HG03442 (cell line): ENCODE results near the gene PTGER1.
"Not testable (repeated sequence)": the region's sequence is repeated elsewhere in the genome, so short reads cannot be mapped to it uniquely, and the experiment has no call there.

ENCODE experiments used
- ATAC-seq: cut with Tn5 transposase; IDR thresholded peaks from one replicate; pipeline ENCODE4 v1.9.1; 2021; ENCODE audit warnings: mild to moderate bottlenecking, moderate library complexity; ENCODE audit not compliant: unreplicated experiment

PTGER1 gene

DNA sequence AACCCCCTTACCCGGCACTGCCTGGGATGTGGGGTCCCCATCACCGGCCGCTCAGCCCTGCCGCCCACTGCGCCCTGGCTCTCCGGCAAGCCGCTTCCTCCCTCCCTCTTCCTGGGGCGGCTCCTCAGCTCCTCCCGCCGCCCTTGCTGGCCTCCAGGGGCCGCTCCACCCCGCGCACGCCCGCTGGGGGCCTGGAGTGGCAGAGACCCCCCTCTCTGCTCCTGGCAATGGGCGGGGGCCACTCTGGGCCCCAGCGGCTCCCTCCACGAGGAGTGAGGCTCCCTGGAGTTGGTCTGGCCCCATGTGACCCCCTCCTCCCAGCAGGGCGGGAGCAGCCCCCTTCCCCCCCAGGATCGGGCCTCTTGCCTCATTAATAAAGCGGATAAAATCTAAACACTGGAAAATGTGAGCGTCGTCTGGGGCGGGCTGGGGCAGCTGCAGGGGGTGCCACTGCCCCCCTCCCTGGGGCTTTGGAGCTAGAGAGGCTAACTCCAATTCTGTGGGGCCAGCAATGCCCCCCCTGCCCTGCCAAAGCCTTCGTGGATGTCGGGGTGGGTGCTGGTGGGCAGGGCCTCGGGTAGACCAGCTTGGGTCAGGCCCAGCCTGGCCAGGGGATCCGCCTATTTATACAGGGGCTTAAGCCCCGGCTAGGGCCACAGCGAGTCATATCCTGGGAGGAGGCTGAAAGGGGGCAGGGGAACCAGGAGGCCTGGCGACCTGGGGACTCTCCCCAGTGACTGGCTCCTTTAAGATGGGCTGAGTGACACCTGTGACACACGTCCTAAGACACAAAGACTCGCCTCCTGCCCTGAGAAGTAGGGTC lies at the start of gene PTGER1:
Gene PTGER1 (minus strand): TSS at position 104 of the 823 bp plus-strand sequence. CDS start 1,034 bp downstream, outside the sequence.
- ATAC-seq: no peak

DNA sequence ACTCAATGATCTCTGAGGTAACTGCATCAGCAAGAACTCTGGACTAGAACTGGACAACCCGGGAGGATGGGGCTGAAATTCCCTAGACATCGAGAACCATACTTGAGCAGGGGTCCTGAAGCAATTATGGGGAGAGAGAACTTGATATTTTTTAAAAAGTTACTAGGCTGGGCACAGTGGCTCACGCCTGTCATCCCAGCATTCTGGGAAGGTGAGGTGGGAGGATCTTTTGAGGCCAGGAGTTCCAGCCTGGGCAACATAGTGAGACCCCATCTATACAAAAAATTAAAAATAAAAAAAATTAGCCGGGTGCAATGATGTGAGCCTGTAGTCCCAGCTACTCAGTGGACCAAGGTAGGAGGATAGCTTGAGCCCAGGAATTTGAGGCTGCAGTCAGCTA lies 45.4 kb upstream of the PTGER1 start:
- no peak for ATAC-seq

DNA sequence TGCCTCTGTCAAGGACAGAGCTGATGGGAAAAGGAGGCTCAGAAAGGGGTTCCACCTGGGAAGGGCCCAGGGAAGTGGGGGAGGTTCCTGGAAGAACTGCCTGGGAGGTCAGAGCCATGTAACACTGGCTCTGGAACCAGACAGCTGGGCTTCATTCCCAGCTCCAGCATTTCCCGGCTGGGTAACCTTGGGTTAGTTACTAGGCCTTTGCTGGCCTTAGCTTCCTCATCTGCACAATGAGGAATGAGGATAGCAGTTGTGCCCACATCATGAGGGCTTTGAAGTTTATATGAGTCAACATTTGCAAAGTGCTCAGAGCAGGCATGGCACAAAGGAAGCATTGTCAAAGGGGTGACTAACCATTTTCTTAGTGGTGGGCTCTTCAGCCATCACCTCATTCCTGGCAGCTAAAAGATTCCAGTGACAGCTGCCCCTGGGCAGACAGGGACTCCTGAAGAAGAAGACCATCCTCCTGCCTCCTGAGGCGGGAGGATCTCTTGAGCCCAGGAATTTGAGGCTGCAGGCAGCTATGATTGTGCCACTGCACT lies 44.8 kb upstream of the PTGER1 start:
- ATAC-seq: no peak

GRCh38 chr19:14519245-14519859 lies 44.2 kb upstream of the PTGER1 start:
- no peak for ATAC-seq

GRCh38 chr19:14517840-14518505 lies 42.8 kb upstream of the PTGER1 start, which contains the start of gene DNAJB1:
DNAJB1 (minus strand) TSS chr19:14518397; CDS start chr19:14518349, 48 bp downstream.
- peak; percentile 51 for ATAC-seq

DNA sequence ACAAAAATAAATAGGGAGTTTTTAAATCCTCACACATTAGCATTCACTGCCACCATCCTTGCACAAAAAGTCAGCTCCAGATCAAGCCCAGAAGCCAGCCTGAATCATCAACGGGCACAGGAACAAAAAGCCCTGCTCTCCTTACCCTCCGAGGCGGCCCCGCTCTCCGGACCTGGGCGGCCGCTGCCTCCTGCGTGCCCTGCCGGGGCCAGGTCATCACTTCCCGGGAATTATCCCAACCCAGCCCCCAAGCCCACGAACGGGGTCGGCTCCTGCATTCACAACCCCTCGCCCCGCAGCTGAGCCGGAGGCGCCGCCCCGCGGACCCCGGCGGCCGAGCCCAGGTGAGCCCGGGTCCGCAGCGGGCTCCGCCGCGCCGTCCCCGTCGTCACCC lies 42.3 kb upstream of the PTGER1 start:
- ATAC-seq: no peak

GRCh38 chr19:14516746-14517438 lies 41.7 kb upstream of the PTGER1 start:
- no peak for ATAC-seq

DNA sequence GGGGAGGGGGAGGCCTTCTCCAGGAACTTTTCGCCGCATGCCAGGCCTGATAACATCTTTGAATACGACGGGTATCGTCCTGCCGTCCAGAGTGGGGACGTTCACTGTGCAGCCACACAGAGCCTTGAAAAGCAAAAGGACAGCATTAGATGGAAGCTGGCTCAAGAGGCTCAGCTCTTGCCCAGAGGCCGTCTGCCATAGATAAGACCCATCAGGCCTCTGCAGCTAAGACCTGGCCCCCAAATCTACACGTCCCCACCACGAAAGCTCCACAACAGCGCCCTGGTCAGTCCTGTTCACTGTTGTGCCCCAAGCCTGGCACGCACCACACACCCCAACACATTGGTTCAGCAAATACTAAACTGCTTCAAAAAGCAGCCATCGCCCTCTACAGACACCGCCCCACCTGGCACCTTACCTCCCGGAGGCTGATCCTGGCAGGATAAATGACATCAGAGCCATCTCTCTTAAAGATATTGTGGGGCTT lies 40.9 kb upstream of the PTGER1 start:
- no peak for ATAC-seq

- no peak for ATAC-seq
These were observed 40.4 kb upstream of the PTGER1 start for GRCh38 chr19:14515501-14516047.

DNA sequence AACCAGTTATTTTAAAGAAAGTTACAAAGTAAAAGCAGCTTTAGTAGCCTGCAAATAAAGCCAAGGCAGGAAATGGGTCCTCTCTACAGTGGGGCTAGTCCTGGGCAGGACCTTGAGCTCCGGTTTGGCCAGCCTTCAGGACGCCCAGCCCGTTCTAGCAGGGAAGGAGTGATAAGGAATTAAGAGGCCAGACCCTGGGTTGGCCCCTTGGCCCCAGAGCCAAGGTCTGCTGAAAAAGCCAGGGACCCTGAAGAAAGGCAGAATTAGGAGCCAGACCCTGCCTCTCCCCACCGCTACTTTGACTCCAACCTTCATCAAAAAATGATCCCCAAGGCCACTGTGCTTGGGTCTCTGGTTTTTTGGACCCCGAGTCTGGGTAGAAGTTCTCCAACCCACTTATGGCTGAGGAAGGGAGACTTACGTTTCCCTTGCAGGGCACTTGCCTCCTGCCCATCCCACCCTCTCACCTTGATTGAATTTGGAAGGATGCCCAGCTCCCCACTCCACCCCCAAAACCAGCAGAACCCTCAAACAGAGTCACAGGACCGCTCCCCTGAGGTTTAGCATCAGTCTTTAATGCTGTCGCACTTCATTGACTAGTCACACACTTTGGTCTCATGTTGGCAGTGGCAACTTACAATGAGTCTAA lies 39.2 kb upstream of the PTGER1 start:
- ATAC-seq: no peak

- no peak for ATAC-seq
These were observed 37.3 kb upstream of the PTGER1 start for GRCh38 chr19:14512406-14512961.

- no peak for ATAC-seq
These were observed 36.1 kb upstream of the PTGER1 start for GRCh38 chr19:14511229-14511593.

- no peak for ATAC-seq
These were observed 35.4 kb upstream of the PTGER1 start for GRCh38 chr19:14510311-14511228.

DNA sequence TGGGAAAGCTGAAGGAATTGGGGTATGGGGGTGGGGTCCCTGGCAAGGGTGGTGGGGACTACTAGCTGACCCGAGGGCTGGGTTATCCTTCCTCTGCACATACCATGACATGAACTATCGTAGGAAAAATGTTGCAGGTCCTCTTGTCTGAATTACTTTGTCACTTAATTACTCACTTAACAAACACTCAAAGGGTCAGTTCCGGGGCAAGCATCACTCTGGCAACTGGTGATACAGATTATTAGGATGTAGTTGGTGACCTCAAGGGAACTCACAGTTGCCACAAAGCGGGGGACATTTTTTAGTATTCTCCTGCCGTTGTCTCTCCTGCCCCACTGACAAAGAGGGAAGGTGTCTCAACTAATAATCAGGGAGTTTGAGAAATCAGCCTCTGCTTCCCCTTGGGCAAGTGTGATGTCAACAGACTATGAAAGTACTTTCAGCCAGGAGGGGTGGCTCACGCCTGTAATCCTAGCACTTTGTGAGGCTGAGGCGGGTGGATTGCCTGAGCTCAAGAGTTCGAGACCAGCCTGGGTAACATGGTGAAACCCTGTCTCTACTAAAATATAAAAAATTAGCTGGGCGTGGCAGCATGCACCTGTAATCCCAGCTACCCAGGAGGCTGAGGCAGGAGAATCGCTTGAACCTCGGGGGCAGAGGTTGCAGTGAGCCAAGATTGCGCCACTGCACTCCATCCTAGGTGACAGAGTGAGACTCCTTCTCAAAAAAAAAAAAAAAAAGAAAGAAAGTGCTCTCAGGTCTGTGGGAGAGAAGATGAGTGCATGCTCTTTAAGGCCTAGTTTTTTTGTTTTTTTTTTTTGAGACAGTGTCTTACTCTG lies 32.8 kb upstream of the PTGER1 start:
- ATAC-seq: no peak

DNA sequence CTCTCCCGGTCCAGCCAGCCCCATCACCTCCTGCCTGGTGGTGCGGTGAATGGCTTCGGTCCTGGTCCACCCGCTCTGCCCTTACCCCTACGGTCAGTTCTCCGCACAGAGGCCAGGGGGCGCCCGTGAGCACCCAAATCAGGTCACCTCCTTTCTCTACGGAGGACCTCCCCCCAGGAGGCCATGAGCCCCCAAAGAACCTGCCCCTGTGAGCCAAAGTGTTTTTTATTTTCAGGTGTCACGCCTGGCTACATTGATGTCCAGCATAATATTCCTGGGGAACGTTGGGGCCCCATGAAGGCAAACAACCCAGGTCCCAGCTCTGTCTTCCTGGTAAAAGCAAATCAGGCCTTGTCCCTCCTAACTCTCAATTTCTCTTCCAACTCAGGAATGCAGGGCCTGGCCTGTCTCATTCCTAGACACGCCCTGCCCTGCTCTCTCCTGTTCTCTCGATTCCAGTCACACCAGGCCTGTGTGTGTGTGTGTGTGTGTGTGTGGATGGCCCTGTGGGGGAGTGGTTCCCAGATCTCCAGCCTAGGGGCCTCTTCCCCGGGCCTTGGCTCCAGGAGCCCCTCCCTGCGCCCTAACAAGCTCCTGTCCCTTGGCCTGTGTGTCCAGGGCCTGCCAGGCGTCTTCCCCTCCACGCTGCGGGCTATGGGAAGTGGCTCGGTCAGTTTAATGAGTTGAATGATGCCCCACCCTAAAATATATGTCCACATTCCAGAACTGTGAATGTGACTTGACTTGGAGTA lies 30.5 kb upstream of the PTGER1 start:
- no peak for ATAC-seq

DNA sequence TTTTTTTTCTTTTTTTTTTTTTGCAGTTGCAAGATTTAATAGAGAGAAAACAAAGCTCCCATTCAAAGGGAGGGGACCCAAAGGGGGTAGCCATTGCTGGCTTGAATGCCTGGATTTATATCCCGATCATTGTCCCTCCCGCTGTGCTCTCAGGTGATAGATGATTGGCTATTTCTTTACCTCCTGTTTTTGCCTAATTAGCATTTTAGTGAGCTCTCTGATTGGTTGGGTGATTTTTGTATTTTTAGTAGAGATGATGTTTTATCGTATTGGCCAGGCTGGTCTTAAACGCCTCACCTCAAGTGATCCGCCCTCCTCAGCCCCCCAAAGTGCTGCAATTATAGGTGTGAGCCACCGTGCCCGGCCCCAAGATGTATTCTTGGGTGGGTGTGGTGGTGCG lies 29.4 kb upstream of the PTGER1 start:
- not testable (repeated sequence) for ATAC-seq

DNA sequence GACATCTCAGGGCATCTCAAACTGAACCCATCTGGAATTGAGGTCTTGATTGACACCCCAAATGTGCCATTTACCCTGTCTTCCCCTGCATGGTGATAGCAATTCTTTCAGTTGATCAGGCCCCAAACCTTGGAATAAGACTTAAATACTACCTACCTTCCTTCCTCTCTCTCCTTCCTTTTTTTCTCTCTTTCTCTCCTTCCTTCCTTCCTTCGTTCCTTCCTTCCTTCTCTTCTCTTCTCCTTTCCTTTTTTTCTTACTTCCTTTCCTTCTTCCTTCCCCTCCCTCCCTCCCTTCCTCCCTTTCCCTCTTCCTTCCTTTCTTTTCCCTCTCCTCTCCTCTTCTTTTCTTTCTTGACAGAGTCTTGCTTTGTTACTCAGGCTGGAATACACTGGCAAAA lies 28.1 kb upstream of the PTGER1 start:
- ATAC-seq: no peak
